Left ventricle myocardium inferior (tissue), 1 donor: ENCODE measurements around the gene HOXC11. TPM values are rescaled to one million over a fixed set of nuclear protein-coding genes. Genes with fewer than 3 reads are reported as not detected.

Source experiments
- DNase-seq: peaks from one replicate; pipeline ENCODE4 v3.0.0-alpha.2; 2020
- H3K27ac ChIP-seq: fragments of 200-600 bp; replicated peaks from 2 replicates; pipeline ENCODE4 v1.8.0; 2021
- H3K27me3 ChIP-seq: fragments of 200-600 bp; 2 replicates; pipeline ENCODE4 v1.8.0; 2021; ENCODE audit warnings: low read depth
- H3K36me3 ChIP-seq: fragments of 200-600 bp; 2 replicates; pipeline ENCODE4 v1.8.0; 2021
- H3K4me1 ChIP-seq: fragments of 200-600 bp; 2 replicates; pipeline ENCODE4 v1.8.0; 2021
- H3K4me3 ChIP-seq: fragments of 200-600 bp; 2 replicates; pipeline ENCODE4 v1.8.0; 2021; ENCODE audit warnings: mild to moderate bottlenecking, moderate library complexity
- H3K9me3 ChIP-seq: fragments of 200-600 bp; replicated peaks from 2 replicates; pipeline ENCODE4 v1.8.0; 2021
- CTCF ChIP-seq: fragments of 200-600 bp; IDR thresholded peaks from 2 replicates; pipeline ENCODE4 v1.8.0; 2021; ENCODE audit warnings: antibody characterized with exemption, mild to moderate bottlenecking, borderline replicate concordance
- intact Hi-C: fragments of 100-400 bp; cut with micrococcal nuclease; formaldehyde crosslinking; loops from one replicate; pipeline ENCODE4 v1.11.0; 2022
- microRNA-seq: library from miRNA; unstranded; fragments of <30 nt; microRNA quantifications from one replicate; pipeline ENCODE4 v1.2.0, GENCODE V29; 2020
- total RNA-seq: library from RNA; stranded (reverse); fragmentation: NEBNext Ultra II Directional; extraction: Animal tissue kit (Norgen Biotek cat#: 25700); gene quantifications from one replicate; pipeline ENCODE4 v1.2.1, GENCODE V29; 2021
- donor health status: DM: no; HTN: yes; CAD: no; lungs with severe emphysema.

Gene HOXC11
- total RNA-seq, 1 donor from 2014 or later = not detected

- H3K4me3 ChIP-seq = no peak overlapping the region
- no peak for TF ChIP-seq CTCF
- DNase-seq = no peak
- H3K36me3 ChIP-seq = no peaks in the 10 kb centered on the region
- no peak overlapping the region for H3K27ac ChIP-seq
- peaks cover 20% of the 10 kb centered on the region for H3K4me1 ChIP-seq
- H3K9me3 ChIP-seq = no peaks in the 10 kb centered on the region
- intact Hi-C loops = no loop called here
- H3K27me3 ChIP-seq = peaks cover 100% of the 10 kb centered on the region
Measured at GRCh38 chr12:54026640-54027441, 53.9 kb downstream of the HOXC11 start.

Small RNAs within 50 kb of the gene (microRNA-seq; reads per million reads assigned to microRNA genes)
- not detected for gene MIR196A2

Other genes with a start within 250 kb of the HOXC11 start
- 201 TPM for gene CALCOCO1, start 245.7 kb upstream of the HOXC11 start, total RNA-seq
- 2.1 TPM for gene CISTR, start 221.1 kb upstream of the HOXC11 start, total RNA-seq
- gene HOXC13, start 34.3 kb upstream of the HOXC11 start, total RNA-seq = not detected
- gene HOXC12, start 18.2 kb upstream of the HOXC11 start, total RNA-seq = not detected
- gene HOTAIR, start 1.8 kb downstream of the HOXC11 start, total RNA-seq = not detected
- gene HOXC10, start 12.0 kb downstream of the HOXC11 start, total RNA-seq = not detected
- gene HOXC9, start 27.0 kb downstream of the HOXC11 start, total RNA-seq = not detected
- gene HOXC8, start 35.9 kb downstream of the HOXC11 start, total RNA-seq = not detected
- not detected for gene HOXC6, start 55.3 kb downstream of the HOXC11 start, total RNA-seq
- not detected for gene HOXC5, start 59.9 kb downstream of the HOXC11 start, total RNA-seq
- gene HOXC4, start 80.7 kb downstream of the HOXC11 start, total RNA-seq = not detected
- 16.2 TPM for gene SMUG1, start 215.9 kb downstream of the HOXC11 start, total RNA-seq